GM04503 (cell line): Measurements from ENCODE around the gene DTX4.

Experiments used
- DNase-seq: peaks from one replicate; pipeline ENCODE4 v3.0.0-alpha.2; 2012; ENCODE audit warnings: low read depth

DTX4 gene

DNA sequence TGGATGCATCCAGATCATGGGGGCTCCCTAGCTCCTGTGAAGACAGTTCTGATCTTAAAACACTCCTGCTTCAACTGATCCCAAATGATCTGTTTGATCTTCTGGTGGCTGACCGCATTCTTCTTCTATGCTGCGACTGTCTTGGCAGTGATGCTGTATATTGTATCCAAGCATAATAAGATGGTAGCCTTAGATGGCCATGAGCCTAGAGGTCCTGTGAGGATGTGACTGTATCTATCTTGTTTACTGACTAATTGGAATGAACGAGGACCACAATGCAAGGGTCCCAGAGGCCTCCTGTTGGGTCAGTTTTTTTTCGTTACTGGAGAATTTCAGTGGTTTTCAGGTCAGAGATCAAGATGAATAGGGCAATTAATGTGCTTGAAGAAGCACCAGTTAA is 47.9 kb downstream of the DTX4 start:
- no peak for DNase-seq

- DNase-seq, result no peak
Measured at GRCh38 chr11:59221441-59221840, 49.5 kb downstream of the DTX4 start.

- DNase-seq, result no peak
Measured at GRCh38 chr11:59222464-59223060, 50.6 kb downstream of the DTX4 start.

DNA sequence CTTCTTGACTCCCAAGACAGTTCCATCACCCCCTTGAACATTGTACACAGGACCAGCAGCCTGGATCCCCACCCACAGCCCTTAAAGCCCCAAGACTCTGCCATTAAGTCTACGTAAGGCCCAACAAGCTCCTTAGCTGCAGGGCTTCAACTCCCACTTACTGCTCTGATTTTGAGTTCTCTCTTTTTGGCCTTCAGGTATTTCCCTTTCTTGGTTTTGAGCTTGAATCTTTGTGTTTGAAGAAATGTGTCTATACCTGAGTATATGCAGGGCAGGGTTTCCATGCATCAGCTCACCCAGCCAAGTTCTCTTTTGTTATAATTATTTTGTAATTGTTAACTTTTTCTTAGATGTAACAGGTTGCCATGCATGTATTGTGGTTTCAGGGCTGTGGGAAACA is 51.2 kb downstream of the DTX4 start:
- no peak for DNase-seq

DNA sequence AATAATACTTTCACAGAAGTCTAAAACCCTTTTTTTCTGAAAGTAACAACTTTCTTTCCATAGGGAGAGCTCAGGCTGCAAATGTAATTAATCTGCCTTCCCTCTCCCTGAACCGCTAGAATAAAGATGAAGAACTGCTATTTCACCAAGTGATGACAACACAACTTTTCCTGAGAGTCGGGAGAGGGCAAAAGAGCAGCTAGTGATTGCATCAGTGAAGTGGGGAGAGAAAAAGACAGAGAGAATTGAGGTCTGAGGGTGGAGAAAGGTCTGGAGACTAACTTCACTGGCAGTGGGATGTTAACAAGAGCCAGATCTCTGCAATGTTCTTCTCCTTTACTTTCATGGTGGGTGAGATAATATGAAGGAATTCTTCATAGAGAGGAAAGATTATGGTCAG is 51.7 kb downstream of the DTX4 start:
- DNase-seq, result no peak

- DNase-seq, result no peak
Measured at GRCh38 chr11:59224351-59224928, 52.5 kb downstream of the DTX4 start.

GRCh38 chr11:59225017-59225416 is 53.1 kb downstream of the DTX4 start:
- no peak for DNase-seq

- DNase-seq, result no peak
Measured at GRCh38 chr11:59226396-59226795, 54.5 kb downstream of the DTX4 start.

- DNase-seq, result no peak
Measured at GRCh38 chr11:59240322-59240721, 68.4 kb downstream of the DTX4 start.

- no peak for DNase-seq
Measured at GRCh38 chr11:59243633-59244032, 71.7 kb downstream of the DTX4 start.

- no peak for DNase-seq
Measured at GRCh38 chr11:59247531-59248227, 75.7 kb downstream of the DTX4 start.

DNA sequence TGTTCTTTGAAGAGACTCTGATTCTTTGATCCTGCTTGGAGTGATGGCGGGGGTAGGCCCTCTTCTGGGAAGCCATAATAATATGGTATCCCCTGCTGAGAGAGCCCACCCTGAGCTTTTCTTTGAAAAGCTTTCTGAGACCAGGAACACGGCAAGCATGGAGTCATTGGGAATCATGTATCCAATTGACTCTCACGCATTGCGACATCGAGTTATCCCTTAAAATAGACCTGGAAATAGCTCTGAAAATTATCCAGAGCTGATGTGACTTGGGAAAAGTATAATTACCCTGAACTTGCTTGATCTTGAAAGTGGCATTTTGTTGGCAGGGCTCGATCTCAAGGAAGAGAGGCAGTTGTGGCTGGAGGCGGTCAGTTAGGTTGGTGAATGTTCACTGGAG is 77.6 kb downstream of the DTX4 start:
- no peak for DNase-seq

- no peak for DNase-seq
Measured at GRCh38 chr11:59253001-59253400, 81.1 kb downstream of the DTX4 start.

DNA sequence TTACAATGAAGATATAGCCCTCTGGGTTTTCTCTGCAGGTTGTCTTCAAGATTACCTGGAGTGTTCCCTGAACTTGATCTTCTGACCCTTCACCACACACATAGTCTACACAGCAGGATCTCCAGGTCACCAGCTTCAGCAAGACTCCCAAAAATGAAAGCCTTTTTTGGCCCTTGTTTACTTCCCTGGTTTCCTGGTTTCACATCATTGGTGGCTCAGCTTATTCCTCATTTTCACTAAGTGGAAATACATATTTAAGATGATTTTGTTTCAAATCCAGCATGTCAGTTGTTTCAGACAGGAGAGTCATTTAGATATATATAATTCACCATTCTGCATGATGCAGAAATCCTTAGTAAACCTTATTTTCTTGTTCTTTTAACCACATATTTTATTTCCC is 82.4 kb downstream of the DTX4 start:
- DNase-seq, result no peak

- no peak for DNase-seq
Measured at GRCh38 chr11:59255281-59255680, 83.3 kb downstream of the DTX4 start.
